Liver (tissue), 9 donors: ENCODE data around the gene MFGE8. TPM values are rescaled to one million over a fixed set of nuclear protein-coding genes. Genes with fewer than 3 reads are reported as not detected.

Source experiments
- DNase-seq: peaks from one replicate; pipeline ENCODE4 v3.0.0-alpha.2; 2017; ENCODE audit warnings: low spot score
- H3K27ac ChIP-seq, 2 donors: one replicate each; pipeline ENCODE4 v1.7.0; 2013; ENCODE audit warnings: inconsistent platforms in 2 of 2, low read length in 2 of 2, control low read depth in 1 of 2, low read depth in 1 of 2, mild to moderate bottlenecking in 1 of 2
- H3K27me3 ChIP-seq, 4 donors: one replicate each; pipeline versions ENCODE4 v1.6.1 to v1.7.0; 2013; ENCODE audit warnings: low read length in 3 of 4, inconsistent platforms in 1 of 4, mild to moderate bottlenecking in 1 of 4, moderate library complexity in 1 of 4; ENCODE audit not compliant: control insufficient read depth in 4 of 4, insufficient read depth in 4 of 4
- H3K36me3 ChIP-seq, 4 donors: one replicate each; pipeline versions ENCODE4 v1.6.1 to v1.7.0; 2013; ENCODE audit warnings: low read length in 3 of 4, mild to moderate bottlenecking in 3 of 4, low read depth in 1 of 4, moderate library complexity in 1 of 4; ENCODE audit not compliant: control insufficient read depth in 4 of 4, insufficient read depth in 3 of 4
- H3K4me1 ChIP-seq, 4 donors: one replicate each; pipeline versions ENCODE4 v1.6.1 to v1.7.0; 2013; ENCODE audit warnings: low read length in 3 of 4, mild to moderate bottlenecking in 3 of 4, moderate library complexity in 1 of 4; ENCODE audit not compliant: control insufficient read depth in 4 of 4, insufficient read depth in 4 of 4
- H3K4me3 ChIP-seq, 3 donors: one replicate each; pipeline versions ENCODE4 v1.6.1 to v1.7.0; 2013; ENCODE audit warnings: low read length in 3 of 3, control low read depth in 1 of 3, low read depth in 1 of 3, mild to moderate bottlenecking in 1 of 3
- H3K9ac ChIP-seq, 2 donors: one replicate each; pipeline ENCODE4 v1.7.0; 2013; ENCODE audit warnings: low read length in 2 of 2, mild to moderate bottlenecking in 2 of 2, moderate library complexity in 2 of 2, control low read depth in 1 of 2, low read depth in 1 of 2
- H3K9me3 ChIP-seq, 4 donors: one replicate each; pipeline versions ENCODE4 v1.6.1 to v1.7.0; 2013; ENCODE audit warnings: low read length in 3 of 4; ENCODE audit not compliant: control insufficient read depth in 4 of 4
- CTCF ChIP-seq: fragments of 150-350 bp; IDR thresholded peaks from 2 replicates; pipeline ENCODE4 v1.5.1; 2017; ENCODE audit warnings: improper control_type of control experiment, low read depth, low read length; ENCODE audit not compliant: missing input control
- EGR1 ChIP-seq, 2 donors: IDR thresholded peaks; 2 replicates each; pipeline ENCODE4 v1.6.1; 2016 to 2018; ENCODE audit warnings: antibody characterized with exemption in 2 of 2, low read depth in 2 of 2
- FOXA2 ChIP-seq: IDR thresholded peaks from 2 replicates; pipeline ENCODE4 v1.6.1; 2016; ENCODE audit warnings: antibody characterized with exemption
- GABPA ChIP-seq, 2 donors: IDR thresholded peaks in 1 of 2; conservative IDR thresholded peaks in 1 of 2; 2 replicates each; pipeline ENCODE4 v1.6.1; 2016; ENCODE audit warnings: antibody characterized with exemption in 2 of 2, mild to moderate bottlenecking in 1 of 2, moderate library complexity in 1 of 2
- HNF4A ChIP-seq, 2 donors: conservative IDR thresholded peaks; 2 replicates each; pipeline ENCODE4 v1.6.1; 2016; ENCODE audit warnings: antibody characterized with exemption in 2 of 2, mild to moderate bottlenecking in 2 of 2
- HNF4G ChIP-seq: IDR thresholded peaks from 2 replicates; pipeline ENCODE4 v1.6.1; 2016; ENCODE audit warnings: antibody characterized with exemption
- NR2F2 ChIP-seq: IDR thresholded peaks from 2 replicates; pipeline ENCODE4 v1.6.1; 2016; ENCODE audit warnings: antibody characterized with exemption
- RAD21 ChIP-seq, 2 donors: IDR thresholded peaks; 2 replicates each; pipeline ENCODE4 v1.6.1; 2016; ENCODE audit warnings: antibody characterized with exemption in 2 of 2, mild to moderate bottlenecking in 2 of 2
- RXRA ChIP-seq, 2 donors: IDR thresholded peaks; 2 replicates each; pipeline ENCODE4 v1.6.1; 2017 to 2018; ENCODE audit warnings: antibody characterized with exemption in 2 of 2, mild to moderate bottlenecking in 1 of 2
- TAF1 ChIP-seq: conservative IDR thresholded peaks from 2 replicates; pipeline ENCODE4 v1.6.1; 2016; ENCODE audit warnings: antibody characterized with exemption, mild to moderate bottlenecking
- YY1 ChIP-seq: IDR thresholded peaks from 2 replicates; pipeline ENCODE4 v1.6.1; 2016; ENCODE audit warnings: antibody characterized with exemption, mild to moderate bottlenecking
- WGBS: extraction: QIAGEN DNeasy Blood & Tissue Kit; methylation state at CpG from one replicate; pipeline ENCODE4 v1.1.7; 2013; 5-methylcytosine and 5-hydroxymethylcytosine counted together
- polyA plus RNA-seq, 2 donors: library from polyadenylated mRNA; stranded (reverse) in 1 of 2; unstranded in 1 of 2; fragments of 200-250 nt in 1 of 2; fragments of >200 nt in 1 of 2; fragmentation: Nextera tagmentation in 1 of 2; extraction: Ambion mirVana in 1 of 2; gene quantifications; one replicate each; pipeline versions ENCODE4 v1.2.1 to v1.2.3, GENCODE V29; 2013 to 2015
- total RNA-seq, 2 donors: library from RNA; depleted of rRNA; stranded (reverse); fragments of >200 nt; gene quantifications; one replicate each; pipeline ENCODE4 v1.2.3, GENCODE V29; 2014
- TF ChIP-seq, protein P1 (sequence below): IDR thresholded peaks from 2 replicates; pipeline ENCODE4 v1.6.1; 2016; ENCODE audit warnings: antibody characterized with exemption
- TF ChIP-seq, protein P2 (sequence below): IDR thresholded peaks from 2 replicates; pipeline ENCODE4 v1.6.1; 2016; ENCODE audit warnings: antibody characterized with exemption, mild to moderate bottlenecking
- donor health status: healthy.
- donor health status: healthy.
- donor health status: healthy.
- donor health status: healthy.
- donor health status: healthy.

MFGE8 gene
- total and polyA plus RNA-seq, 4 donors, result 6.6 to 14.8 (median 12.8) TPM

DNA sequence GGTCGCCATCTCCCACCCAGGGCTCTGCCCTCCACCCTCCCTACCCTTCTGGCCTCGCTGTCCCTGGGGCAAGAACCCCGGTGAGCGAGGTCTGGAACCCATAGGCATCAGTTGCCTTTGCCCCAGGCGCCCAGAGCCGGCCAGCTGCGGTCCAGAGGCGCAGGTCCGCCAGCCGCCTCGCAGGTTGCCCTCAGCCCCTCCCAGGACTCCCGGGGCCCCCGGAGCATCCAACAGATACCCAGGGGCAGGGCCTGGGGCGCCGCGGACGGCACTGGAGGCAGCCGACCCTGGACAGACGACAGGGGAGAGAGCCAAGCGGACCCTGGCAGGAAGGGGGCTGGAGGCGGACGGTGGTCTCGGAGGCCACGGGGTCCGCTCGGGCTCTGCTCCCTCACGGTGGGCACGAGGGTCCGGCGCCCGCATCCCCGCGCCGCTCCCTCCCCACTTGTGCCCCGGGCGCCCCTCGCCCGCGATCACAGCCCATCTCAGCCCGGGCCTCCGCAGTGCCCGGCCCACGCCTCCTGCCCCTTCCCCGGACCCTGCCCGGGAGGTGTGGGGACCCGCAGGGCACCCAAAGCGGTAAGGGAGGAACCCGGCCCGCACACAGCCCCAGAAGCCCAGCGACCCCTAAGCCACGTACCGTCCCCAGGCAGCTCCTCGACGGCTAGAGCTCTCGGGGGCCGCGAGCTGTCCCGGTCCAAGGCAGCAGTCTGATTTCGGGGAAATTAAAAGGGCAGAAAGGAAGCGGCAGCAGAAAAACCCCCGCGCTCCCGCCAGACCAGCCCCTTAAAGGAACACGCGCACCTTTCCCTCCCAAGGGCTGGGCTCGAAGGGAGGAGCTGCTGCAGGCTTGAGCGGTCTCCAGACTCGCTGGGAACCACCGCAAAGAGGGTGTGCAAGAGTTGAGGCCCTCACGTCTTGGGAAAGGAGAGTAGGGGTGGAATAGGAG is 18.1 kb downstream of the MFGE8 start, which contains the start of gene HAPLN3:
TSS of gene HAPLN3 (minus strand) at position 726 of the 949 bp plus-strand sequence. CDS start 8,246 bp downstream, outside the sequence.
- no peaks in the 10 kb centered on the region for H3K9me3 ChIP-seq
- no peak within 1 kb of the TSS for H3K27ac ChIP-seq
- H3K4me3 ChIP-seq, result peak within 1 kb of the TSS in 1 of 3 donors; percentile 34
- TF ChIP-seq EGR1 (IDR thresholded peaks at IDR 0.05; ENCODE audit: low read depth in 2 of 2) (no peak), HNF4A (conservative IDR thresholded peaks at IDR 0.05) (no peak)
- DNase-seq, result no peak
- H3K9ac ChIP-seq, result no peak within 1 kb of the TSS
- WGBS, result 4% methylated on average over 70 of the region's 70 CpGs
- H3K36me3 ChIP-seq, result no peaks in the 10 kb centered on the region
- H3K27me3 ChIP-seq, result peaks cover 0 to 12% (median 2%) of the 10 kb centered on the region in 4 donors
- H3K4me1 ChIP-seq, result peaks cover 0 to 16% (median 10%) of the 10 kb centered on the region in 4 donors

- 3% methylated on average over 23 of the region's 23 CpGs for WGBS
- Histone ChIP-seq H3K36me3 (no peaks in the 10 kb centered on the region), H3K9me3 (no peaks in the 10 kb centered on the region), H3K4me3 (peak overlapping the region in 1 of 3 donors; percentile 34), H3K27me3 (peaks cover 0 to 12% (median 2%) of the 10 kb centered on the region in 4 donors), H3K27ac (no peak overlapping the region), H3K9ac (no peak overlapping the region), H3K4me1 (peaks cover 0 to 16% (median 10%) of the 10 kb centered on the region in 4 donors)
- TF ChIP-seq RAD21 (IDR thresholded peaks at IDR 0.05), result peak; percentile 56 to 70
- TF ChIP-seq, protein P1, sequence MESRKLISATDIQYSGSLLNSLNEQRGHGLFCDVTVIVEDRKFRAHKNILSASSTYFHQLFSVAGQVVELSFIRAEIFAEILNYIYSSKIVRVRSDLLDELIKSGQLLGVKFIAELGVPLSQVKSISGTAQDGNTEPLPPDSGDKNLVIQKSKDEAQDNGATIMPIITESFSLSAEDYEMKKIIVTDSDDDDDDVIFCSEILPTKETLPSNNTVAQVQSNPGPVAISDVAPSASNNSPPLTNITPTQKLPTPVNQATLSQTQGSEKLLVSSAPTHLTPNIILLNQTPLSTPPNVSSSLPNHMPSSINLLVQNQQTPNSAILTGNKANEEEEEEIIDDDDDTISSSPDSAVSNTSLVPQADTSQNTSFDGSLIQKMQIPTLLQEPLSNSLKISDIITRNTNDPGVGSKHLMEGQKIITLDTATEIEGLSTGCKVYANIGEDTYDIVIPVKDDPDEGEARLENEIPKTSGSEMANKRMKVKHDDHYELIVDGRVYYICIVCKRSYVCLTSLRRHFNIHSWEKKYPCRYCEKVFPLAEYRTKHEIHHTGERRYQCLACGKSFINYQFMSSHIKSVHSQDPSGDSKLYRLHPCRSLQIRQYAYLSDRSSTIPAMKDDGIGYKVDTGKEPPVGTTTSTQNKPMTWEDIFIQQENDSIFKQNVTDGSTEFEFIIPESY, result no peak
- TF ChIP-seq NR2F2, result no peak
- TF ChIP-seq HNF4A (conservative IDR thresholded peaks at IDR 0.05), result no peak
- TF ChIP-seq FOXA2, result no peak
- TF ChIP-seq CTCF, result peak; percentile 46
- peak; percentile 63 for DNase-seq
These were observed 18.8 kb downstream of the MFGE8 start for GRCh38 chr15:88894348-88894818.

GRCh38 chr15:88891540-88892254 is 21.5 kb downstream of the MFGE8 start:
- no peaks in the 10 kb centered on the region for H3K9me3 ChIP-seq
- 75% methylated on average over 7 of the region's 7 CpGs for WGBS
- DNase-seq, result no peak
- TF ChIP-seq, protein P2, sequence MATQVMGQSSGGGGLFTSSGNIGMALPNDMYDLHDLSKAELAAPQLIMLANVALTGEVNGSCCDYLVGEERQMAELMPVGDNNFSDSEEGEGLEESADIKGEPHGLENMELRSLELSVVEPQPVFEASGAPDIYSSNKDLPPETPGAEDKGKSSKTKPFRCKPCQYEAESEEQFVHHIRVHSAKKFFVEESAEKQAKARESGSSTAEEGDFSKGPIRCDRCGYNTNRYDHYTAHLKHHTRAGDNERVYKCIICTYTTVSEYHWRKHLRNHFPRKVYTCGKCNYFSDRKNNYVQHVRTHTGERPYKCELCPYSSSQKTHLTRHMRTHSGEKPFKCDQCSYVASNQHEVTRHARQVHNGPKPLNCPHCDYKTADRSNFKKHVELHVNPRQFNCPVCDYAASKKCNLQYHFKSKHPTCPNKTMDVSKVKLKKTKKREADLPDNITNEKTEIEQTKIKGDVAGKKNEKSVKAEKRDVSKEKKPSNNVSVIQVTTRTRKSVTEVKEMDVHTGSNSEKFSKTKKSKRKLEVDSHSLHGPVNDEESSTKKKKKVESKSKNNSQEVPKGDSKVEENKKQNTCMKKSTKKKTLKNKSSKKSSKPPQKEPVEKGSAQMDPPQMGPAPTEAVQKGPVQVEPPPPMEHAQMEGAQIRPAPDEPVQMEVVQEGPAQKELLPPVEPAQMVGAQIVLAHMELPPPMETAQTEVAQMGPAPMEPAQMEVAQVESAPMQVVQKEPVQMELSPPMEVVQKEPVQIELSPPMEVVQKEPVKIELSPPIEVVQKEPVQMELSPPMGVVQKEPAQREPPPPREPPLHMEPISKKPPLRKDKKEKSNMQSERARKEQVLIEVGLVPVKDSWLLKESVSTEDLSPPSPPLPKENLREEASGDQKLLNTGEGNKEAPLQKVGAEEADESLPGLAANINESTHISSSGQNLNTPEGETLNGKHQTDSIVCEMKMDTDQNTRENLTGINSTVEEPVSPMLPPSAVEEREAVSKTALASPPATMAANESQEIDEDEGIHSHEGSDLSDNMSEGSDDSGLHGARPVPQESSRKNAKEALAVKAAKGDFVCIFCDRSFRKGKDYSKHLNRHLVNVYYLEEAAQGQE, result no peak
- TF ChIP-seq HNF4A (conservative IDR thresholded peaks at IDR 0.05) (no peak), EGR1 (IDR thresholded peaks at IDR 0.05; ENCODE audit: low read depth in 2 of 2) (no peak), TAF1 (no peak), HNF4G (no peak), YY1 (no peak), CTCF (no peak), GABPA (IDR thresholded peaks at IDR 0.05 in 1 of 2, conservative IDR thresholded peaks at IDR 0.05 in 1 of 2) (no peak), RXRA (IDR thresholded peaks at IDR 0.05) (no peak)

More at GRCh38 chr15:88891540-88892254, 21.5 kb downstream of the MFGE8 start:
- Histone ChIP-seq H3K4me1 (peaks cover 0 to 16% (median 8%) of the 10 kb centered on the region in 4 donors), H3K4me3 (no peak overlapping the region), H3K9ac (no peak overlapping the region), H3K27me3 (peaks cover 0 to 12% (median 2%) of the 10 kb centered on the region in 4 donors), H3K27ac (no peak overlapping the region), H3K36me3 (no peaks in the 10 kb centered on the region)
